SJCRH30 (cell line): ENCODE results near the gene BBS2. TPM values are rescaled to one million over a fixed set of nuclear protein-coding genes. Genes with fewer than 3 reads are reported as not detected.

Experiments used
- DNase-seq, 2 experiments: peaks; one replicate each; pipeline ENCODE4 v3.0.0-alpha.2; 2015 to 2020
- H3K27ac ChIP-seq: fragments of 250-450 bp; sonication (Bioruptor Pico); 2 replicates; pipeline ENCODE4 v1.5.1; 2020; ENCODE audit warnings: mild to moderate bottlenecking, moderate library complexity
- H3K27me3 ChIP-seq: fragments of 250-450 bp; sonication (Bioruptor Pico); 2 replicates; pipeline ENCODE4 v1.5.1; 2020; ENCODE audit warnings: mild to moderate bottlenecking, moderate library complexity
- H3K36me3 ChIP-seq: fragments of 250-450 bp; sonication (Bioruptor Pico); 2 replicates; pipeline ENCODE4 v1.5.1; 2020; ENCODE audit warnings: mild to moderate bottlenecking, moderate library complexity
- H3K4me1 ChIP-seq: fragments of 250-450 bp; sonication (Bioruptor Pico); 2 replicates; pipeline ENCODE4 v1.5.1; 2020; ENCODE audit warnings: mild to moderate bottlenecking, moderate library complexity
- H3K4me3 ChIP-seq: fragments of 250-450 bp; sonication (Bioruptor Pico); 2 replicates; pipeline ENCODE4 v1.5.1; 2020; ENCODE audit warnings: mild to moderate bottlenecking, moderate library complexity
- H3K9me3 ChIP-seq: fragments of 250-450 bp; sonication (Bioruptor Pico); replicated peaks from 2 replicates; pipeline ENCODE4 v1.5.1; 2020; ENCODE audit warnings: mild to moderate bottlenecking, moderate library complexity
- total RNA-seq: library from RNA; depleted of rRNA; stranded (reverse); fragments of >200 nt; shearing (Covaris generic); gene quantifications from 2 replicates; pipeline ENCODE4 v1.2.3, GENCODE V29; 2014

BBS2 gene
- total RNA-seq, 1 experiment from 2014 or later = 11.7 TPM

- Histone ChIP-seq H3K27ac (no peak overlapping the region), H3K4me1 (no peaks in the 10 kb centered on the region; the same call in 1 of the 2 replicates), H3K4me3 (no peak overlapping the region), H3K9me3 (no peaks in the 10 kb centered on the region), H3K36me3 (no peaks in the 10 kb centered on the region), H3K27me3 (no peaks in the 10 kb centered on the region; the same call in 1 of the 2 replicates)
- DNase-seq = no peak
Measured at GRCh38 chr16:56542039-56542438, 22.2 kb upstream of the BBS2 start.

GRCh38 chr16:56539656-56540055 lies 19.8 kb upstream of the BBS2 start:
- Histone ChIP-seq H3K4me1 (no peaks in the 10 kb centered on the region), H3K4me3 (no peak overlapping the region), H3K9me3 (no peaks in the 10 kb centered on the region), H3K27ac (no peak overlapping the region), H3K27me3 (no peaks in the 10 kb centered on the region; the same call in 1 of the 2 replicates), H3K36me3 (no peaks in the 10 kb centered on the region)
- DNase-seq = no peak

- Histone ChIP-seq H3K4me1 (no peaks in the 10 kb centered on the region), H3K27ac (no peak overlapping the region), H3K27me3 (no peaks in the 10 kb centered on the region; the same call in 1 of the 2 replicates), H3K4me3 (no peak overlapping the region), H3K36me3 (no peaks in the 10 kb centered on the region), H3K9me3 (no peaks in the 10 kb centered on the region)
- no peak for DNase-seq
Measured at GRCh38 chr16:56538331-56538730, 18.5 kb upstream of the BBS2 start.

- no peak for DNase-seq
- no peaks in the 10 kb centered on the region for H3K4me1 ChIP-seq
- H3K4me3 ChIP-seq = no peak overlapping the region
- H3K27me3 ChIP-seq = peaks cover 7% of the 10 kb centered on the region; the same call in 1 of the 2 replicates
- H3K9me3 ChIP-seq = 0 out of 2 replicates have a peak, but pooled peaks cover 3% of the 10 kb centered on the region
- H3K36me3 ChIP-seq = no peaks in the 10 kb centered on the region
- H3K27ac ChIP-seq = no peak overlapping the region
Measured at GRCh38 chr16:56534847-56535383, 15.1 kb upstream of the BBS2 start.

GRCh38 chr16:56532714-56533113 lies 12.9 kb upstream of the BBS2 start:
- H3K27ac ChIP-seq = no peak overlapping the region
- peaks cover 6% of the 10 kb centered on the region; the same call in 1 of the 2 replicates for H3K9me3 ChIP-seq
- DNase-seq = no peak
- H3K4me1 ChIP-seq = no peaks in the 10 kb centered on the region
- H3K36me3 ChIP-seq = no peaks in the 10 kb centered on the region
- peaks cover 20% of the 10 kb centered on the region for H3K27me3 ChIP-seq
- no peak overlapping the region for H3K4me3 ChIP-seq

GRCh38 chr16:56530872-56531271 lies 11.0 kb upstream of the BBS2 start:
- no peak for DNase-seq
- H3K27ac ChIP-seq = no peak overlapping the region
- peaks cover 24% of the 10 kb centered on the region for H3K27me3 ChIP-seq
- H3K36me3 ChIP-seq = no peaks in the 10 kb centered on the region
- H3K4me1 ChIP-seq = no peaks in the 10 kb centered on the region
- peaks cover 6% of the 10 kb centered on the region; the same call in 1 of the 2 replicates for H3K9me3 ChIP-seq
- H3K4me3 ChIP-seq = no peak overlapping the region

GRCh38 chr16:56525236-56525635 lies 5.4 kb upstream of the BBS2 start:
- no peak for DNase-seq
- no peak overlapping the region for H3K27ac ChIP-seq

GRCh38 chr16:56520251-56520577 lies 390 bp upstream of the BBS2 start:
- H3K4me3 ChIP-seq = peak overlapping the region; percentile 73
- no peak overlapping the region for H3K27ac ChIP-seq
- H3K4me1 ChIP-seq = peaks cover 5% of the 10 kb centered on the region; the same call in 1 of the 2 replicates
- no peaks in the 10 kb centered on the region for H3K36me3 ChIP-seq
- H3K9me3 ChIP-seq = no peaks in the 10 kb centered on the region
- H3K27me3 ChIP-seq = peaks cover 5% of the 10 kb centered on the region; the same call in 1 of the 2 replicates
- no peak for DNase-seq

More at GRCh38 chr16:56525236-56525635, 5.4 kb upstream of the BBS2 start:
- no peaks in the 10 kb centered on the region for H3K36me3 ChIP-seq
- peaks cover 3% of the 10 kb centered on the region; the same call in 1 of the 2 replicates for H3K9me3 ChIP-seq
- H3K4me1 ChIP-seq = peaks cover 4% of the 10 kb centered on the region; the same call in 1 of the 2 replicates
- peaks cover 22% of the 10 kb centered on the region; the same call in 1 of the 2 replicates for H3K27me3 ChIP-seq
- no peak overlapping the region for H3K4me3 ChIP-seq

- Histone ChIP-seq H3K4me1 (peaks cover 5% of the 10 kb centered on the region; the same call in 1 of the 2 replicates), H3K27ac (no peak overlapping the region), H3K36me3 (no peaks in the 10 kb centered on the region), H3K9me3 (no peaks in the 10 kb centered on the region), H3K4me3 (no peak overlapping the region), H3K27me3 (no peaks in the 10 kb centered on the region)
- DNase-seq = no peak
Measured at GRCh38 chr16:56518425-56518824, 1.4 kb downstream of the BBS2 start.

- Histone ChIP-seq H3K36me3 (no peaks in the 10 kb centered on the region), H3K27me3 (no peaks in the 10 kb centered on the region), H3K27ac (no peak overlapping the region), H3K4me1 (peaks cover 5% of the 10 kb centered on the region; the same call in 1 of the 2 replicates), H3K4me3 (no peak overlapping the region), H3K9me3 (no peaks in the 10 kb centered on the region)
- DNase-seq = no peak
Measured at GRCh38 chr16:56517206-56517605, 2.6 kb downstream of the BBS2 start.

- Histone ChIP-seq H3K4me1 (peaks cover 5% of the 10 kb centered on the region; the same call in 1 of the 2 replicates), H3K36me3 (no peaks in the 10 kb centered on the region), H3K4me3 (no peak overlapping the region), H3K27me3 (no peaks in the 10 kb centered on the region), H3K27ac (no peak overlapping the region), H3K9me3 (no peaks in the 10 kb centered on the region)
- no peak for DNase-seq
Measured at GRCh38 chr16:56515665-56516064, 4.2 kb downstream of the BBS2 start.

GRCh38 chr16:56514845-56515244 lies 5.0 kb downstream of the BBS2 start:
- DNase-seq = no peak
- no peak overlapping the region for H3K4me3 ChIP-seq
- no peaks in the 10 kb centered on the region for H3K27me3 ChIP-seq
- H3K27ac ChIP-seq = no peak overlapping the region
- H3K36me3 ChIP-seq = no peaks in the 10 kb centered on the region
- no peaks in the 10 kb centered on the region for H3K4me1 ChIP-seq
- no peaks in the 10 kb centered on the region for H3K9me3 ChIP-seq

GRCh38 chr16:56513972-56514371 lies 5.9 kb downstream of the BBS2 start:
- H3K4me3 ChIP-seq = no peak overlapping the region
- H3K27me3 ChIP-seq = no peaks in the 10 kb centered on the region
- H3K27ac ChIP-seq = no peak overlapping the region
- DNase-seq = peak; percentile 42 to 66
- no peaks in the 10 kb centered on the region for H3K4me1 ChIP-seq
- H3K36me3 ChIP-seq = no peaks in the 10 kb centered on the region
- no peaks in the 10 kb centered on the region for H3K9me3 ChIP-seq

GRCh38 chr16:56513091-56513490 lies 6.7 kb downstream of the BBS2 start:
- Histone ChIP-seq H3K36me3 (no peaks in the 10 kb centered on the region), H3K27me3 (no peaks in the 10 kb centered on the region), H3K4me1 (no peaks in the 10 kb centered on the region), H3K9me3 (no peaks in the 10 kb centered on the region), H3K27ac (no peak overlapping the region), H3K4me3 (no peak overlapping the region)
- DNase-seq = no peak

- Histone ChIP-seq H3K36me3 (no peaks in the 10 kb centered on the region), H3K4me1 (no peaks in the 10 kb centered on the region), H3K4me3 (no peak overlapping the region), H3K27me3 (no peaks in the 10 kb centered on the region), H3K9me3 (no peaks in the 10 kb centered on the region), H3K27ac (no peak overlapping the region)
- DNase-seq = no peak
Measured at GRCh38 chr16:56512025-56512424, 7.8 kb downstream of the BBS2 start.

GRCh38 chr16:56510544-56510943 lies 9.3 kb downstream of the BBS2 start:
- no peaks in the 10 kb centered on the region for H3K27me3 ChIP-seq
- H3K4me3 ChIP-seq = no peak overlapping the region
- no peak for DNase-seq
- no peaks in the 10 kb centered on the region for H3K4me1 ChIP-seq
- H3K36me3 ChIP-seq = no peaks in the 10 kb centered on the region
- no peaks in the 10 kb centered on the region for H3K9me3 ChIP-seq
- no peak overlapping the region for H3K27ac ChIP-seq
